HG03025 (cell line): ENCODE measurements around the gene KHSRP.
"Not testable (repeated sequence)": the region's sequence is repeated elsewhere in the genome, so short reads cannot be mapped to it uniquely, and the experiment has no call there.

Experiments used
- ATAC-seq: cut with Tn5 transposase; IDR thresholded peaks from one replicate; pipeline ENCODE4 v1.9.1; 2021; ENCODE audit warnings: mild to moderate bottlenecking, moderate library complexity; ENCODE audit not compliant: unreplicated experiment, low FRiP score

Gene KHSRP

DNA sequence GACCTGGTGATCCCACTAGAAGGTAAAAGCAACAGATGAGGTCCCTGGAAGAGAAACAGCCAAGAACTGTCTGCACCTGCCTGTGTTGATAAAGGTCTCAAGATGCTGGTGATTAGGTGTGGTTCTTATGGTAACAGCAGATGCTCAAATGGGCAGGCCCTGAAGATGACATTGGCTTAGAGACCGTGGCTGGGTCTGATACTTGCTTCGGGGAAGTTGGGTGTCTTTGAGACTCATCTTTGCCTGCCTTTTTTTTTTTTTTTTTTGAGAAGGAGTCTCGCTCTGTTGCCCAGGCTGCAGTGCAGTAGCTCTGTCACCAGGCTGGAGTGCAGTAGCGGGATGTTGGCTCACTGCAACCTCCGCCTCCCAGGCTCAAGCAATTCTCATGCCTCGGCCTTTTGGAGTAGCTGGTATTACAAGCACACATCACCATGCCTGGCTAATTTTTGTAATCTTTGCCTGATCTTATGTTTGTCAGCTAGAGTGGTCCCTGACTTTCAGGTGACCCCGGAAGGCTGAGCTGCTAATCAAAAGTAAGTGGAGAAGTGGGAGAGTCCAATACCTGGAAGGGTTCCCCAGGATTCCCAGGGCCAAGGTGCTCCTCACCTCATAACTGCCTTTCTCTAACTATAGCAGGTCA lies 27.1 kb upstream of the KHSRP start:
- no peak for ATAC-seq

- no peak for ATAC-seq
Observed at GRCh38 chr19:6450166-6450565, 25.6 kb upstream of the KHSRP start.

- no peak for ATAC-seq
Observed at GRCh38 chr19:6448045-6448444, 23.4 kb upstream of the KHSRP start.

GRCh38 chr19:6446452-6446851 lies 21.8 kb upstream of the KHSRP start:
- no peak for ATAC-seq

DNA sequence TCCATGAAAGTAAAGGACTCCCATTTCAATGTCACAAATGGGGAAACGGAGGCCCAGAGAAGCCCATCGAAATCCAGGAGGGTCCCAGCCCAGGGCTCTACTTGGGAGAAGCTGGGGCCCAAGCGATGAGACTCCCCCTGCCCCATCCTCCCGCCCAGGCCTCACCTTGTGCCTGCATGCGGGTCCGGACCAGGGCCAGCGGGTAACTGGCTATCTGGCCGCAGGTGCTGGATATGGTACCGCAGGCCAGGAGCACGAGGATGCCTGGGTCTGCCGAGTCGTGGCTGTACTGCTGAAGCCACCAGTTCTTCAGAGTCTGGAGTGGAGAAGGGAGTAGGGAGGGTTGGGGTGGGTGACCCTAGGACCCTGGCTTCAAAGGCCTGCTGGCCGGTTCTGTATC lies 19.4 kb upstream of the KHSRP start:
- no peak for ATAC-seq

- ATAC-seq: no peak
Observed at GRCh38 chr19:6442087-6442688, 17.6 kb upstream of the KHSRP start.

DNA sequence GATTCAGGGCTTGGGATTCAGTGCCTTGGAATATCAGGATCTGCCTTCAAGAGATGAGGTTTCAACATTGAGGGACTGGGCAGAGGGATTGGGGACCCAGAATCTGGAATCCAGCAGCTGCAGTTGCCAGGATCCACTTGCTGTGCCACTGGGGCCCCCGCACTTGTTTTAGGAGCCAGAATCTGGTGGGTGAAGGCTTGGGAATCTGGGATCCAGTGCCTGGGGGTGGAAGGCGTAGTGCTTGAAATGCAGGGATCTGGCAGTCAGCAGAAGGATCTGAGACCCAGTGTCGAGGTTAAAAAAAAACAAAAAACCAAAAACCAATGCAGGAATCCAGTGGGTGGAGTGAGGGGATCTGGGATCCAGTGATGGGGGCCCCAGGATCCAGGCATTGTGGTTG lies 16.3 kb upstream of the KHSRP start:
- no peak for ATAC-seq

GRCh38 chr19:6439743-6440142 lies 15.1 kb upstream of the KHSRP start:
- ATAC-seq: no peak

DNA sequence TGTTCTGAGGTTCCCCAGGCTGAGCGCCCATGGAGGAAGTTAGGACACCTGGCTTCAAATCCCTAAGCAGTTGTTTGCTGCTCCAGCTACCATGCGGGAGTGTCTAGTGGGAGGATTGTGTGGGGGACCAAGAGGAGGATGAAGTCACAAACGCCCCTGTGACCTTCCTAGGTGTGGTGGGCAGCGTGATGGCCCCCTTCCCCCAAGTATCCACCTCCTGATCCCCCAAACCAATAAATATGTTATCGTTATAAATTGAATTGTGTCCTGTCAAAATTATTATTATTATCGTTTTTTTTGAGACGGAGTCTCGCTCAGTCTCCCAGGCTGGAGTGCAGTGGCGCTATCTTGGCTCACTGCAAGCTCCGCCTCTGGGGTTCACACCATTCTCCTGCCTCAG lies 9.1 kb upstream of the KHSRP start, which contains the start of gene SLC25A41:
Gene SLC25A41 (minus strand): TSS at position 101 of the 400 bp plus-strand sequence. CDS start 70 bp downstream, at position 31.
- no peak for ATAC-seq

- no peak for ATAC-seq
Observed at GRCh38 chr19:6433165-6433564, 8.6 kb upstream of the KHSRP start.

DNA sequence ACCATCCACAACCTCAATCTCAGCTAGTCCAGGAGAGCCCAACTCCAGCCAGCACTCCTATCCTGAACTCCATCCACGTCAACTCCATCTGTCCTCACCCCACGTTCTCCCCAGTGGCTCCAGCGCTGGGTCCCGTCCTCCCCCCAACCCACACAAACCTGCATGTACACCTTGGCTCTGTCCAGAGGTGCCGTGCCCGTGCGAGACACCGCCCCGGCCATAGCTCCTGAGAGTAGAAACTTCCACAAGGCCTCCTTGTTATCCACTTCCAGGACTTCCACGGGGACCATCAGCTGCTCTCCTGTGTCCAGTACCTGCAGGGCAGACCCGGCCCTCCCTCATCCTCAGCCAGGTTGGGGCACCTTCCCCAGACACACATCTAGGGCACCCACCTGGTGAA lies 7.3 kb upstream of the KHSRP start:
- ATAC-seq: no peak

GRCh38 chr19:6429419-6430221 lies 5.0 kb upstream of the KHSRP start:
- ATAC-seq: no peak

DNA sequence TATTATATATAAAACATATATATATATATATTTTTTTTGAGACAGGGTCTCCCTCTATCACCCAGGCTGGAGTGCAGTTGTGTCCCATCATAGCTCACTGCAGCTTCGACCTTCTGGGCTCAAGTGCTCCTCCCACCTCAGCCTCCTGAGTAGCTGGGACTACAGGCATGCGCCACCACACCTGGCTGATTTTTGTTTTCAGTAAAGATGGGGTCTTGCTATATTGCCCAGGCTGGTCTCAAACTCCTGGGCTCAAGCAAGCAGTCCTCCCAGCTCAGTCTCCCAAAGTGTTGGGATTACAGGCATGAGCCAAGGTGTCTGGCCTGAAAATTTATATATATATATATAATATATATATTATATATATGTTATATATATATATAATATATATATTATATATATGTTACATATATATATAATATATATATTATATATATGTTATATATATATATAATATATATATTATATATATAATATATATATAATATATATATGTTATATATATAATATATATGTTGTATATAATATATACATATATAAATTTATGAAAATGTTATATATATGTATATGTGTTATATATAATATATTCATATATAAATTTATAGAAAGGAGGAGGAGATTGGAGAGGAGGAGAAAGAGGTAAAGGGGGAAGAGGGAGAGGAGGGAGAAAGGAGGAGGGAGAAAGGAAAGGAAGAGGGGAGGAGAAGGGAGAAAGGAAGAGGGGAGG lies 4.2 kb upstream of the KHSRP start:
- ATAC-seq: not testable (repeated sequence)

- ATAC-seq: no peak
Observed at GRCh38 chr19:6427131-6427530, 2.5 kb upstream of the KHSRP start.

DNA sequence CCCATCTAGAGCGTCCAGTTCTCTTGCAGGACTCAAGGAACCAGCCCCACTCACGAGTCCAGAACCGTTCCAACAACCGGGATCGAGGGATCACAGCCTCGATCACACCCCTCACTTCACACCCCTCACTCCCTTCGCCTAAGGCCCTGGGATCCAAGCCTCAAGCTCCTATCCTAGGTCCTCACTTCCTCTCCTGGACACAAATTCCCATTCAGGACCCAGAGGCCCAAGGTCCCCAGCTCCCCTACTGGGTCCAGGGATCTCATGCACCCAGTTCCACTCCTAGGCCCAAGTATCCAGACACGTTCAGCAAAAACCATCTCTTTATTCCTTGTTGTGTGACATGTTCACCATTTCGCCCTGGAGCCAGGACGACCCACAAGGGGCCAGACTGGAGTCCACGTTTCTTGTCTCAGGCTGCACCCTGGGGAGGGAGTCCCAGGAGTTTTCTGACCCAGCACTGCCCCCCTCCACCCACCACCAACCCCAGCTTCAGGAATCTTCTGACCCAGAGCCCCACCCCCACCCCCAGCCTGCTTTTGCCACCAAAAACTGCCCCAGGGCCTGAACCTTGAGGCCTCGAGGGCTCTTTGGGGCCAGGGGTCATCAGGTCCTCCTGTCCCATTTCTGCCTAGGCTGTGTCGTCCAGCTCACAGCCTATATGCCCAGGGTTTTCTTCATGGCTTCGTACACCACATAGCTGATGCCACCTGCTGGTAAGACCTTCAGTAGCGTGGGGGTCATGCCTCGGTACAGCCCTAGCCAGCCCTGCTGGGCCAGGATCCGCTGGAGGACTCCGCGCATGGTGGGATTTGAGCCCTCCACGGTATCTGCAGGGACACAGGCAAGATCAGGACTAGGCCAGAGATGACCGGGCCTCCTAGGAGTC lies 1.4 kb upstream of the KHSRP start:
- ATAC-seq: no peak

DNA sequence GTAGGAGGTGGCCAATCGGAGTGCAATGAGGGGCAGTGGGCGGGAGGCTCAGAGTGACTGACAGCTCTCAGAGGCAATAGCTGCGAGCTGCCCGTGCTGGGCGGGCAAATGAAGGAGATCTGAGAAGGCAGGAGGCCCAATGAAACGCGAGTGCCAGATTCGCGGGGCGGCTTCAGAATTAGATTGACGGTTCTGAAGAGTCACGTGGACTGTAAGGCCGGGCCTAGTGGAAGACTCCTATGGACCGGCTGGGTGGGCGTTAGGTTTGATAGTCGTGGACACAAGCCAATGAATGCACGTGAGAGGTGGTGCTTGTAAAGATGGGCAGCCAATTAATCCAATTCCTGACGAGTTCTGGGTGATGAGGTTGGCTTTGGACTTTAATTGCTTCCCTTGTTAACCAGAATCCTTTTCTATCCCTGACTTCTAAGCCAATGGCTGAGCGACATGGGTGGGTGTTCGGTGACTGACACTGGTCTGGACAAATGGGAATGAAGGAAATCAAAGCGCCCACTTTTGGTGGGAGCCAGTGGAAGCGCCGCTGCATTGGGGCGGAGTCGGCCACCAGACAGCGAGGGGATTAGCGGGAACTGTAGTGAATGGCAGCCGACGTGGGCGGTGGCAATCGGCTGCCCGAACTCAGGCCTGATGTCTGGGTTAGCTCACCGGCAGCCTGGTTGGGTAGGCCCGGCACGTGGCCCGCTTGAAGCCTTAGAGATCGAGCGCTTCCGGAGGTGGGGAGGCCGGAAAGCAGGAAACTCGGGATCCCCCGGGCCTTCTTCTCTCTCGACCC lies 524 bp upstream of the KHSRP start:
- peak; percentile 78 for ATAC-seq

DNA sequence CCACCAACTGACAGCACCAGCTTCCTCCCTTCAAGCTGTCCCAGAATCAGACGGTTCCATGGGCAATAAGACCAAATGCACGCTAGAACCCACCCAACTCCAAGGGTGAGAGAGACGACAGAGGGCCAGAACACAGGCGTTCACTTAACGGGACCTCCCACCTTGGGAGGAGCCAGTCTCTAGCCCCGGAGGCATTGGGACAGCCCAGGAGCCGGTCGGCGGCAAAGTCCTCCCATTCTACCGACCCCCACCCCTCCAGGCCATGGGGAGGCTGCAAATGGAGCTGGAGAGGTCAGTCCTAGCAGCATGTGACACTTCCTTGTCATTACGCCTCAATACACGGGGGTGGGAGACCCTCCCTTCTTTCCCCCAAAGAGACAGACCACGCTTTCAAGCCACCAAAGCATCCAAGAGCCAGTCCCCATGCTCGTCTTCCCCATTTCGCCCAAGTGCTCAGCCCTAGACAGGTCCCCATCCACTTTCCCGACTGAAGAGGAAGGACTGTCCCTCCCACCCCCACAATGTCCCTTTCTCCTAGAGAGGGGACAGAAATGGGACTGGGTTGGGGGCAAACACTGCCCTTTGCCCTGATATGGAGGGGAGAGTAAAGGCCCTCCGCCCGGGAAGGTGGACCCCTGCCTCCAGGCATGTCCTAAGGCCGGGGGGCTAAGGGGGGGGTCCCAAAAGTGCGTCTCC lies 964 bp downstream of the KHSRP start:
- ATAC-seq: no peak
